GM21825 (cell line): ENCODE data around the gene CA5A.
"Not testable (repeated sequence)": the region's sequence is repeated elsewhere in the genome, so short reads cannot be mapped to it uniquely, and the experiment has no call there.

Experiments
- ATAC-seq: cut with Tn5 transposase; IDR thresholded peaks from one replicate; pipeline ENCODE4 v1.9.1; 2021; ENCODE audit warnings: mild to moderate bottlenecking, moderate library complexity; ENCODE audit not compliant: unreplicated experiment

Gene CA5A

GRCh38 chr16:87870418-87871291 is 65.7 kb downstream of the CA5A start:
- not testable (repeated sequence) for ATAC-seq

GRCh38 chr16:87869879-87870417 is 66.4 kb downstream of the CA5A start:
- ATAC-seq: not testable (repeated sequence)

GRCh38 chr16:87869061-87869878 is 67.1 kb downstream of the CA5A start, which contains the start of gene SLC7A5:
SLC7A5 (minus strand) TSS chr16:87869507; CDS start chr16:87869422, 85 bp downstream.
- ATAC-seq: peak; percentile 66

GRCh38 chr16:87868254-87869029 is 67.9 kb downstream of the CA5A start:
- peak; percentile 29 for ATAC-seq

- not testable (repeated sequence) for ATAC-seq
Measured at GRCh38 chr16:87865902-87866555, 70.3 kb downstream of the CA5A start.

GRCh38 chr16:87864331-87864989 is 71.9 kb downstream of the CA5A start:
- ATAC-seq: no peak

GRCh38 chr16:87863327-87863635 is 73.0 kb downstream of the CA5A start:
- not testable (repeated sequence) for ATAC-seq

GRCh38 chr16:87862597-87863326 is 73.6 kb downstream of the CA5A start:
- not testable (repeated sequence) for ATAC-seq

GRCh38 chr16:87861300-87862099 is 74.8 kb downstream of the CA5A start:
- not testable (repeated sequence) for ATAC-seq

- ATAC-seq: no peak
Measured at GRCh38 chr16:87860553-87861299, 75.6 kb downstream of the CA5A start.

GRCh38 chr16:87858151-87858993 is 78.0 kb downstream of the CA5A start:
- ATAC-seq: not testable (repeated sequence)

- no peak for ATAC-seq
Measured at GRCh38 chr16:87856791-87857228, 79.5 kb downstream of the CA5A start.

- ATAC-seq: no peak
Measured at GRCh38 chr16:87855852-87856715, 80.2 kb downstream of the CA5A start.

- no peak for ATAC-seq
Measured at GRCh38 chr16:87854907-87855683, 81.2 kb downstream of the CA5A start.
